GM18508 (cell line): ENCODE data around the gene SHOC2.

Experiments used
- ATAC-seq: cut with Tn5 transposase; IDR thresholded peaks from one replicate; pipeline ENCODE4 v1.9.1; 2021; ENCODE audit warnings: moderate number of reproducible peaks; ENCODE audit not compliant: insufficient read depth, unreplicated experiment

Gene SHOC2

DNA sequence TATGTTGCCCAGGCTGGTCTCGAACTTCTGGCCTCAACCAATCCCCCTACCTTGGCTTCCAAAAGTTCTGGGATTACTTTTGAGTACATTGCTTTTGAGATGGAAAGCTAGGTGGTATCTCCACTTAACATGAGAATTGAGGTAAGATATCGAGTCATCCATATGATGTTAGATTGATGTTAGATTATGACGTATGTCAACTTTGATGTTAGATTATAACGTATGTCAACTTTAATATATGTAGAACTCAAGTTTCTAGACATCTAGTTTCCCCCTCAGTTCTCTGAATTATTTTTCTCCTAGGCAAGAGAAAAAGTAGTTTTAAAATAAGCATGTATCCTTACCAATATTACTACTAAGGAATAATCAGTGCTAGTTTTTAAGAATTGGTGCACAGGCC is 20.0 kb downstream of the SHOC2 start:
- no peak for ATAC-seq

- no peak for ATAC-seq
Observed at GRCh38 chr10:110944792-110945396, 25.5 kb downstream of the SHOC2 start.

GRCh38 chr10:110946496-110946895 is 27.1 kb downstream of the SHOC2 start:
- no peak for ATAC-seq

GRCh38 chr10:110947061-110947595 is 27.7 kb downstream of the SHOC2 start:
- ATAC-seq, result no peak

DNA sequence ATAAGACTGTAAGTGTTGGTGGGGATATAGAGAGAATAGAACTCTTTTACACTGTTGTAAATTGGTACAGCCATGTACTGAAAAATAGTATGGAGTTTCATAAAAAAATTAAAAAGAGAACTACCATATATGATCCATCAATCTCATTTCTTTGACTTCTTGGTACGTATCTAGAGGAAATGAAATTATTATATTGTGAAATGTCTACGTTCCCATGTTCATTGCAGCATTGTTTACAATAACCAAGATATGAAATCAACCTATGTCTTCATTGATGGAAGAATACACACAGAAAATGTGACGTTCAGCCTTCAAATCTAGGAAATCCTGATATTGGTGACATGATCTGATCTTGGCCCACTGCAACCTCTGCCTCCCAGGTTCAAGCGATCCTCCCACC is 32.0 kb downstream of the SHOC2 start:
- ATAC-seq, result no peak

- ATAC-seq, result no peak
Observed at GRCh38 chr10:110957606-110958005, 38.2 kb downstream of the SHOC2 start.

GRCh38 chr10:110959379-110960332 is 40.3 kb downstream of the SHOC2 start:
- no peak for ATAC-seq

- no peak for ATAC-seq
Observed at GRCh38 chr10:110960333-110960712, 40.9 kb downstream of the SHOC2 start.

DNA sequence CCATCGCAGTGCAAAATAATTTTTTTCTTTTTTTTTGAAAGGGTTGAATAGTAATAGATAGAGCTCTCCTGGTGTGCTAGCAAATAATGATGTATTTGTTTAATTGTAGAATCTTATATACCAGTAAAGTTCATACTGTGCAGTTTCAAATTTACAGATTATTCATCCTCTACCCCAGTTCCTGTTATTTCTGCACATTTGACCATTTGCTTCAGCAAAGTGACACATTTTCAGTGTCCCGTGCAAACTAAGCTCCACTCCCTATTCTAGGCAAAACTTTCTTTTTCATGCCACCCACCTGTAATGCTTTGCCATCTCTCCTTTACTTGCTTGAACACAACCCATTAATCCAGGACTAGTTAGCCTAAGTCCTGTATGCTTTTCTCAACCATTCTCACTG is 43.0 kb downstream of the SHOC2 start:
- no peak for ATAC-seq

GRCh38 chr10:110963162-110963561 is 43.8 kb downstream of the SHOC2 start:
- ATAC-seq, result no peak

DNA sequence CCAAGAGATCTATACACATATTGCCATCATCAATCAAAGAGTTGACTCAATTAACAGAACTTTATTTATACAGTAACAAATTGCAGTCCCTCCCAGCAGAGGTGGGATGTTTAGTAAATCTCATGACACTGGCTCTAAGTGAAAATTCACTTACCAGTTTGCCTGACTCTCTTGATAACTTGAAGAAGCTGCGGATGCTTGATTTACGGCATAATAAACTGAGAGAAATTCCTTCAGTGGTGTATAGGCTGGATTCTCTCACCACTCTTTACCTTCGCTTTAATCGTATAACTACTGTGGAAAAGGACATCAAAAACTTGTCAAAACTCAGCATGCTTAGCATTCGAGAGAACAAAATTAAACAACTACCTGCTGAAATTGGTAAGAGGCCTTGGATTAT is 45.3 kb downstream of the SHOC2 start:
- no peak for ATAC-seq

GRCh38 chr10:110965216-110965615 is 45.8 kb downstream of the SHOC2 start:
- ATAC-seq, result no peak

GRCh38 chr10:110966146-110966545 is 46.7 kb downstream of the SHOC2 start:
- ATAC-seq, result no peak

GRCh38 chr10:110967009-110967630 is 47.7 kb downstream of the SHOC2 start:
- ATAC-seq, result no peak

- ATAC-seq, result peak; percentile 59
Observed at GRCh38 chr10:110967645-110968044, 48.2 kb downstream of the SHOC2 start.

DNA sequence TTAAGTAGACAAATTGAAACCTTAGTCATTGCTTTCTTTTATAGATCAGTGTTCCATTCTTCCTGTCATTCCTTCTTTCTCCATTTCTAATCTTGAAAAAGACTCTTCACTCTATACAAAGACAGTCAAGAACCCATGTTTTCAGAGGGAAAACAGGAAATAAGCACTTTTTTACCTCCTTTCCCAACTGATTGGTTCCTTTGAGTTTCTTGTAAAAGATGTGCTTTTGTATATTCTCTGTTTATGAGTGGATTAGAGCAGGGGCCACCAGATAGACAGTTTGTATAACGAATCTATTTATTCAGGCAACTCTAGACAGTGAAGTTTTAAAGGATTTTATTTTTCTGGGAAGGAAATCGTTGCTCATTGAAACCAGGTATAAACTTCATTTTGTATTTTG is 49.8 kb downstream of the SHOC2 start:
- no peak for ATAC-seq

- ATAC-seq, result no peak
Observed at GRCh38 chr10:110971638-110972037, 52.2 kb downstream of the SHOC2 start.

- no peak for ATAC-seq
Observed at GRCh38 chr10:110972231-110973134, 53.1 kb downstream of the SHOC2 start.

DNA sequence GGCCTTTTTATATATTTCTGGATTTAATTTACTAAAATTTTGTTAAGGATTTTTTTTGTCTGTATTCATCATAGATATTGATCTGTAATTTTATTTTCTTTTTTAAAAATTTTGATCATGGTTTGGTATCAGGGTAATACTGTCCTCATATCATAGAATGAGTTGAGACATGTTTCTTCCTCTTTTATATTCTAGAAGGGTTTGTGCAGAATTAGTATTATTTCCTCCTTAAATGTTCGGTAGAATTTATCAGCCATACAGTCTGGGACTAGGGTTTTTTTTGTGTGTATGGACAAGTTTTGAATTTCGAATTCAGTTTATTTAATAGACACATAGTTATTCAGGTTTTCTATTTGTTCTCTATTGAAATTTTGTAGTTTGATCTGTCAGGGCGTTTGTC is 54.0 kb downstream of the SHOC2 start:
- ATAC-seq, result no peak

GRCh38 chr10:110976577-110976976 is 57.2 kb downstream of the SHOC2 start:
- ATAC-seq, result no peak
